H1 (cell line): ENCODE data around the gene CUTC. TPM values are rescaled to one million over a fixed set of nuclear protein-coding genes. Genes with fewer than 3 reads are reported as not detected.

Experiments
- CTCF ChIA-PET: fragments of 300-600 bp; sonication (Branson Sonifier 250); formaldehyde crosslinking; loops from one replicate; lab custom pipeline; 2021; ENCODE audit not compliant: partially characterized antibody; lab: Charles Lee
- POLR2A ChIA-PET: fragments of 300-600 bp; sonication (Branson Sonifier 250); formaldehyde crosslinking; loops from one replicate; lab custom pipeline; 2021; ENCODE audit warnings: inconsistent platforms; ENCODE audit not compliant: partially characterized antibody; lab: Charles Lee
- DNase-seq, 2 experiments: peaks; one replicate each; pipeline versions ENCODE4 v3.0.0 to v3.0.0-alpha.2; 2010 to 2022; ENCODE audit warnings: low spot score in 2 of 2, low read depth in 1 of 2, mixed read lengths in 1 of 2
- FAIRE-seq: peaks from 2 replicates; lab custom pipeline; 2011; peaks lifted over from hg19 to GRCh38; lab: Jason Lieb, UNC
- H2AFZ ChIP-seq: 2 replicates; pipeline ENCODE4 v1.8.1; 2012; ENCODE audit warnings: low read length, inconsistent platforms
- H2AK5ac ChIP-seq: 2 replicates; pipeline ENCODE4 v1.6.1; 2013; ENCODE audit warnings: low read depth, low read length
- H2BK120ac ChIP-seq: replicated peaks from 2 replicates; pipeline ENCODE3; 2013; ENCODE audit warnings: low read depth, low read length, inconsistent platforms
- H2BK12ac ChIP-seq: 2 replicates; pipeline ENCODE4 v1.6.1; 2013; ENCODE audit warnings: low read depth, low read length
- H2BK15ac ChIP-seq: 2 replicates; pipeline ENCODE4 v1.6.1; 2013; ENCODE audit warnings: low read length
- H2BK20ac ChIP-seq: 2 replicates; pipeline ENCODE4 v1.6.1; 2013; ENCODE audit warnings: low read length
- H2BK5ac ChIP-seq: 2 replicates; pipeline ENCODE4 v1.6.1; 2013; ENCODE audit warnings: low read depth, low read length
- H3K14ac ChIP-seq: 2 replicates; pipeline ENCODE4 v1.6.1; 2013; ENCODE audit warnings: inconsistent platforms; ENCODE audit not compliant: insufficient read length
- H3K18ac ChIP-seq: 2 replicates; pipeline ENCODE4 v1.6.1; 2013; ENCODE audit warnings: low read length; ENCODE audit errors: extremely low read depth
- H3K23ac ChIP-seq: 2 replicates; pipeline ENCODE4 v1.6.1; 2013; ENCODE audit warnings: inconsistent platforms; ENCODE audit not compliant: insufficient read length
- H3K23me2 ChIP-seq: 2 replicates; pipeline ENCODE4 v1.6.1; 2013; ENCODE audit warnings: low read depth, low read length
- H3K27ac ChIP-seq: 2 replicates; pipeline ENCODE4 v1.6.1; 2011; ENCODE audit warnings: low read depth, low read length, inconsistent platforms
- H3K27me3 ChIP-seq, 4 experiments: replicated peaks in 1 of 4; 1 replicate in 1 of 4; 2 replicates in 3 of 4; pipeline versions ENCODE4 v1.6.1 to v1.8.1; 2011 to 2013; ENCODE audit warnings: low read length in 3 of 4, mild to moderate bottlenecking in 3 of 4, inconsistent platforms in 2 of 4, mixed read lengths in 2 of 4, moderate library complexity in 1 of 4; ENCODE audit not compliant: control insufficient read depth in 3 of 4, insufficient read depth in 3 of 4; ENCODE audit errors: extremely low read depth in 1 of 4
- H3K36me3 ChIP-seq, 4 experiments: 2 replicates each; pipeline versions ENCODE4 v1.6.1 to v1.8.1; 2011 to 2013; ENCODE audit warnings: mild to moderate bottlenecking in 4 of 4, low read length in 3 of 4, moderate library complexity in 2 of 4, control low read depth in 1 of 4, inconsistent platforms in 1 of 4; ENCODE audit not compliant: insufficient read depth in 4 of 4, control insufficient read depth in 2 of 4
- H3K4ac ChIP-seq: replicated peaks from 2 replicates; pipeline ENCODE3; 2013; ENCODE audit warnings: low read length, low read depth, mixed read lengths, inconsistent platforms; ENCODE audit not compliant: insufficient read length
- H3K4me1 ChIP-seq, 4 experiments: replicated peaks in 1 of 4; 1 replicate in 1 of 4; 2 replicates in 3 of 4; pipeline versions ENCODE4 v1.6.1 to v1.8.1; 2011 to 2013; ENCODE audit warnings: low read length in 3 of 4, inconsistent platforms in 2 of 4, mixed read lengths in 1 of 4; ENCODE audit not compliant: insufficient read depth in 4 of 4, control insufficient read depth in 3 of 4
- H3K4me2 ChIP-seq, 2 experiments: 2 replicates each; pipeline versions ENCODE4 v1.6.1 to v1.8.1; 2011 to 2013; ENCODE audit warnings: low read depth in 2 of 2, low read length in 2 of 2, control low read depth in 1 of 2, inconsistent platforms in 1 of 2, mild to moderate bottlenecking in 1 of 2; ENCODE audit not compliant: insufficient read depth in 1 of 2
- H3K4me3 ChIP-seq, 4 experiments: fragments of 200-600, 300-600 bp in 1 of 4; sonication (generic), shearing (Covaris generic), sonication (Bioruptor Twin) in 1 of 4; 2 replicates each; pipeline versions ENCODE4 v1.5.1 to v1.8.1; 2011 to 2016; ENCODE audit warnings: low read length in 4 of 4, low read depth in 3 of 4, control low read depth in 2 of 4, inconsistent platforms in 2 of 4, mild to moderate bottlenecking in 2 of 4, mixed read lengths in 1 of 4, moderate library complexity in 1 of 4; ENCODE audit not compliant: insufficient read depth in 2 of 4; ENCODE audit errors: extremely low read depth in 1 of 4
- H3K56ac ChIP-seq: replicated peaks from 2 replicates; pipeline ENCODE3; 2013; ENCODE audit warnings: low read depth, mild to moderate bottlenecking, mixed read lengths, low read length, inconsistent platforms; ENCODE audit not compliant: insufficient read length
- H3K79me1 ChIP-seq: 2 replicates; pipeline ENCODE4 v1.6.1; 2013; ENCODE audit warnings: low read depth, low read length, control low read depth
- H3K79me2 ChIP-seq, 2 experiments: 2 replicates each; pipeline versions ENCODE4 v1.6.1 to v1.8.1; 2012 to 2013; ENCODE audit warnings: low read length in 2 of 2, mild to moderate bottlenecking in 2 of 2, inconsistent platforms in 1 of 2; ENCODE audit not compliant: insufficient read depth in 2 of 2, control insufficient read depth in 1 of 2
- H3K9ac ChIP-seq, 4 experiments: replicated peaks in 1 of 4; 1 replicate in 1 of 4; 2 replicates in 3 of 4; pipeline versions ENCODE4 v1.6.1 to v1.8.1; 2011 to 2013; ENCODE audit warnings: low read depth in 3 of 4, low read length in 3 of 4, control low read depth in 2 of 4, mild to moderate bottlenecking in 2 of 4, moderate library complexity in 2 of 4, inconsistent platforms in 1 of 4; ENCODE audit errors: extremely low read depth in 1 of 4
- H3K9me3 ChIP-seq, 2 experiments: 2 replicates each; pipeline versions ENCODE4 v1.6.1 to v1.8.1; 2012 to 2013; ENCODE audit warnings: mild to moderate bottlenecking in 2 of 2, moderate library complexity in 2 of 2, control low read depth in 1 of 2, inconsistent platforms in 1 of 2, low read depth in 1 of 2, low read length in 1 of 2, mixed read lengths in 1 of 2; ENCODE audit not compliant: insufficient read depth in 2 of 2
- H4K20me1 ChIP-seq, 2 experiments: replicated peaks in 1 of 2; 2 replicates each; pipeline versions ENCODE3 to v1.8.1; 2011 to 2013; ENCODE audit warnings: inconsistent platforms in 2 of 2, low read length in 2 of 2, mild to moderate bottlenecking in 1 of 2; ENCODE audit not compliant: insufficient read depth in 2 of 2, control insufficient read depth in 1 of 2
- H4K5ac ChIP-seq: 2 replicates; pipeline ENCODE4 v1.6.1; 2013; ENCODE audit warnings: low read length, low read depth, mixed read lengths, inconsistent platforms; ENCODE audit not compliant: insufficient read length
- H4K8ac ChIP-seq: 2 replicates; pipeline ENCODE4 v1.8.0; 2013; ENCODE audit warnings: mild to moderate bottlenecking, moderate library complexity, low read length, inconsistent platforms; ENCODE audit not compliant: insufficient read depth; ENCODE audit errors: extremely low read depth
- H4K91ac ChIP-seq: replicated peaks from 2 replicates; pipeline ENCODE3; 2013; ENCODE audit warnings: low read length, mixed read lengths, inconsistent platforms; ENCODE audit not compliant: insufficient read length
- MAFK ChIP-seq: IDR thresholded peaks from 2 replicates; pipeline ENCODE4 v1.6.1; 2012; ENCODE audit warnings: low read depth, mild to moderate bottlenecking, improper control_type of control experiment, low read length
- WGBS, 2 experiments: shearing (Covaris generic) in 1 of 2; methylation state at CpG; one replicate each; pipeline versions ENCODE4 v1.1.6 to v1.1.7; 2013 to 2015; ENCODE audit warnings: low lambda C conversion rate in 2 of 2, mixed read lengths in 2 of 2, inconsistent platforms in 1 of 2, low coverage in 1 of 2, missing lambda C conversion rate in 1 of 2; ENCODE audit not compliant: insufficient replicate concordance in 2 of 2, insufficient coverage in 1 of 2, insufficient read length in 1 of 2; ENCODE audit errors: extremely low coverage in 1 of 2, missing lambda C conversion rate in 1 of 2; 5-methylcytosine and 5-hydroxymethylcytosine counted together
- polyA plus RNA-seq, 7 experiments: library from polyadenylated mRNA; depleted of rRNA in 3 of 7; stranded (reverse) in 5 of 7; unstranded in 2 of 7; fragments of >200 nt in 5 of 7; fragments of 200-250 nt in 2 of 7; gene quantifications; 1 replicate in 5 of 7; 2 replicates in 1 of 7; 4 replicates in 1 of 7; pipeline versions ENCODE4 v1.2.1 to v1.2.3, GENCODE V29; 2011 to 2013; ENCODE audit warnings: missing spikeins in 2 of 7, mixed read lengths in 2 of 7
- total RNA-seq: library from RNA; stranded (reverse); fragmentation: NEBNext Ultra II Directional; extraction: Animal tissue kit (Norgen Biotek cat#: 25700); gene quantifications from 2 replicates; pipeline ENCODE4 v1.2.1, GENCODE V29; 2021
- TF ChIP-seq, protein P1 (sequence below): IDR thresholded peaks from 2 replicates; pipeline ENCODE4 v1.6.1; 2012; ENCODE audit warnings: low read length, inconsistent platforms

The CUTC gene
- total and polyA plus RNA-seq, 2 of the 8 experiments (the other 6 are each of a cell fraction or from before 2014, with no cell fraction given): 25.3 to 25.6 TPM

DNA sequence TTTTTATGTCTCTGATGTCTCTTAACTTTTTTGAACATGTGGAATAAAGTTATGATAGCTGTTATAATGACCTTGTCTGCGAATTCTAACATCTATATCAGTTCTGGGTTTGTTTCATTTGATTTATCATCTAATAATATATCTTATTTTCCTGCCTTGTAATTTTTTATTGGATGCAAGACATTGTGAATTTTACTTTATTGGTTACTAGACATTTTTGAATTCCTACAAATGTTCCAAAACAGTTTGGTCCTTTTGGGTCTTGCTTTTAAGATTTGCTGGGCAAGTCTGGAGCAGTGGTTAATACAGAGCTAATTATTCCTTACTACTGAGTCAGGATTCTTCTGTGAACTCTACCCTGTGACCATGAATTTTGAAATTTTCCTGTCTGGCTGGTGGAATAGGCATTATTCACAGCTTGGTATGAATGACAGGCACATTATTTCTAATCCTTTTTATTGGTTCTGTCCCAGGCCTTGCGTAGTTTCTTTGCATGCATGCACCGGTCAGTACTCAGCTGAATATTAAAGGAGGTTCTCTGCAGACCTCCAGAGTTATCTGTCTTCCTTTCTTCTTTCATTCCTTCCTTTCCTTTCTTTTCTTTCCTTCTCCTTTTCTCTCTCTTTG is 9.0 kb downstream of the CUTC start:
- Histone ChIP-seq H2BK5ac (no peak overlapping the region), H3K4me2 (no peak overlapping the region), H3K4me3 (no peak overlapping the region), H4K91ac (no peak overlapping the region), H2BK12ac (no peak overlapping the region), H3K18ac (no peak overlapping the region), H2BK120ac (no peak overlapping the region), H2AFZ (no peak overlapping the region), H2AK5ac (no peak overlapping the region), H2BK20ac (no peak overlapping the region), H2BK15ac (no peak overlapping the region), H3K79me1 (no peaks in the 10 kb centered on the region), H4K8ac (no peak overlapping the region), H3K4ac (no peak overlapping the region), H3K36me3 (peaks cover 7 to 83% (median 40%) of the 10 kb centered on the region in 4 experiments), H4K20me1 (peaks cover 0 to 5% of the 10 kb centered on the region in 2 experiments), H3K4me1 (no peaks in the 10 kb centered on the region), H3K9ac (no peak overlapping the region), H3K27ac (no peak overlapping the region), H3K14ac (no peak overlapping the region), H3K23ac (no peak overlapping the region), H3K23me2 (no peaks in the 10 kb centered on the region), H3K9me3 (no peaks in the 10 kb centered on the region), H3K27me3 (no peaks in the 10 kb centered on the region), H3K79me2 (no peaks in the 10 kb centered on the region), H3K56ac (no peak overlapping the region), H4K5ac (no peak overlapping the region)
- TF ChIP-seq, protein P1, sequence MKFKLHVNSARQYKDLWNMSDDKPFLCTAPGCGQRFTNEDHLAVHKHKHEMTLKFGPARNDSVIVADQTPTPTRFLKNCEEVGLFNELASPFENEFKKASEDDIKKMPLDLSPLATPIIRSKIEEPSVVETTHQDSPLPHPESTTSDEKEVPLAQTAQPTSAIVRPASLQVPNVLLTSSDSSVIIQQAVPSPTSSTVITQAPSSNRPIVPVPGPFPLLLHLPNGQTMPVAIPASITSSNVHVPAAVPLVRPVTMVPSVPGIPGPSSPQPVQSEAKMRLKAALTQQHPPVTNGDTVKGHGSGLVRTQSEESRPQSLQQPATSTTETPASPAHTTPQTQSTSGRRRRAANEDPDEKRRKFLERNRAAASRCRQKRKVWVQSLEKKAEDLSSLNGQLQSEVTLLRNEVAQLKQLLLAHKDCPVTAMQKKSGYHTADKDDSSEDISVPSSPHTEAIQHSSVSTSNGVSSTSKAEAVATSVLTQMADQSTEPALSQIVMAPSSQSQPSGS: no peak
- peak; percentile 52; the same call in 1 of the 2 replicates for TF ChIP-seq MAFK
- POLR2A ChIA-PET: interaction anchor here (0.8 to 1.5 kb wide), 3 partner anchors 9 to 14 kb away, joined by 3 to 6 read pairs (median 4); partner anchors contain the start of genes COX15 and CUTC
- CTCF ChIA-PET: interaction anchor here (0.8 to 1.8 kb wide), 3 partner anchors 8 to 14 kb away, joined by 3 to 8 read pairs (median 3); partner anchors contain the start of genes COX15 and CUTC
- 96% methylated on average over 3 of the region's 3 CpGs; no CpG with 5 or more reads in 1 of the 2 experiments for WGBS, 2 experiments
- DNase-seq (no peak), FAIRE-seq (no peak)
